ENCODE measurements around the gene NKAP.
"Not testable (repeated sequence)": the region's sequence is repeated elsewhere in the genome, so short reads cannot be mapped to it uniquely, and the experiment has no call there.

The NKAP gene

GRCh38 chrX:119942173-119942819 lies 1.3 kb downstream of the NKAP start:
- H3K4me3 ChIP-seq (ENCODE audit: low read depth, low read length) = peak overlapping the region; percentile 70

GRCh38 chrX:119941336-119941735 lies 2.2 kb downstream of the NKAP start:
- H3K4me3 ChIP-seq (ENCODE audit: low read depth, low read length) = no peak overlapping the region
- no peak for DNase-seq (ENCODE audit: low read depth)

More at GRCh38 chrX:119942173-119942819, 1.3 kb downstream of the NKAP start:
- no peak for DNase-seq (ENCODE audit: low read depth)

DNA sequence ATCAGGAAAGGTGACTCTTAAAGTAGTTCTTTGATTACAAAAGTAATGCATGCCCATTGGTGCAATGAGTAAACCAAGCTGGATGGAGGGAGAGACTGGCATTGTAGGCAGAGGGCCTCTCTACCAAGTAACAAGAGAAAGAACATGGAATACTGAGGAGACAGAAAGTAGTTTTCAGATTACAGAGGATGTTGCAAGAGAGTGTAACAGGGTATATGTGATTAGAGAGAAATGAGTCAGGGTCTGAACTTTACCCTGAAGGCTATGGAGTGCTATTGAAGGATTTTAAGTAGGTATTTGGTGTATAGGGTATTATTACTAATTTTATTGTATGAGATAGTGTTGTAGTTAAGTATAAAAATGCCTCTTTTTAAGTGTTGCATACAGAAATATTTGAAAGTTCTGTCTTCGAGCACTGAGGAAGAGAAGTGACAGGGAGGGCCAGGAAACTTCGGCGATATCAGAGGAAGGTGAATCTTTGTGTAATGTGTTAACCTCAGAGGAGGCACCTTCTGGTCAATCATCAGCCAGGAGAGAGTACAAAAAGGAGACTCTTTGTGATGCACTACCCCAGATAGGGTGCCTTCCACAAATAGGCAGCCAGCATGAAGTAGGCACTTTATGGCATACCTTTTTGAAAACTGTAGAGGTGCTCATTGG lies 8.2 kb downstream of the NKAP start:
- H3K4me3 ChIP-seq (ENCODE audit: low read depth, low read length) = no peak overlapping the region
- DNase-seq (ENCODE audit: low read depth) = no peak

- not testable (repeated sequence) for DNase-seq (ENCODE audit: low read depth); H3K4me3 ChIP-seq (ENCODE audit: low read depth, low read length)
Observed at GRCh38 chrX:119922391-119922790, 21.2 kb downstream of the NKAP start.

- H3K4me3 ChIP-seq (ENCODE audit: low read depth, low read length) = no peak overlapping the region
- DNase-seq (ENCODE audit: low read depth) = no peak
Observed at GRCh38 chrX:119919835-119920585, 23.5 kb downstream of the NKAP start.

- DNase-seq (ENCODE audit: low read depth) = no peak
- no peak overlapping the region for H3K4me3 ChIP-seq (ENCODE audit: low read depth, low read length)
Observed at GRCh38 chrX:119917877-119918276, 25.7 kb downstream of the NKAP start.

GRCh38 chrX:119916310-119916709 lies 27.2 kb downstream of the NKAP start:
- DNase-seq (ENCODE audit: low read depth) = no peak
- no peak overlapping the region for H3K4me3 ChIP-seq (ENCODE audit: low read depth, low read length)

- DNase-seq (ENCODE audit: low read depth) = no peak
- H3K4me3 ChIP-seq (ENCODE audit: low read depth, low read length) = no peak overlapping the region
Observed at GRCh38 chrX:119900976-119901375, 42.6 kb downstream of the NKAP start.

DNA sequence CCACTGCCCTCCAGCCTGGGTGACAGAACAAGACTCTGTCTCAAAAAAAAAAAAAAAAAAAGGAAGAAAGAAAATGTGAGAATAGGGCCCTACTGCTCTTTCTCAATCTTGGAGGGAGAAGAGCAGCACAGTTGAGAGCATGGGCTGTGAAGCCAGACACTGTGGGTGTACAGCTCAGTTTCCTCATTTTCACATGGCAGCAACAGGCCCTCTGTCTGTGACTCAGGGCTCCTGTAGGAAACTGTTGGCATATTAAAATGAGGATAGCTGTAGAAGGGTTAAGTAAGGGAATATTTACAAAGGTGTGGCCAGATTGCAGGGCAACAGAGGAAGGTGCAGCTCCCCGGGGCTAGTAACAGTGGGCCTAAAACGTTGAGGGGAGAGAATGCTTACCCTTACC lies 44.4 kb downstream of the NKAP start:
- H3K4me3 ChIP-seq (ENCODE audit: low read depth, low read length) = no peak overlapping the region
- DNase-seq (ENCODE audit: low read depth) = no peak

DNA sequence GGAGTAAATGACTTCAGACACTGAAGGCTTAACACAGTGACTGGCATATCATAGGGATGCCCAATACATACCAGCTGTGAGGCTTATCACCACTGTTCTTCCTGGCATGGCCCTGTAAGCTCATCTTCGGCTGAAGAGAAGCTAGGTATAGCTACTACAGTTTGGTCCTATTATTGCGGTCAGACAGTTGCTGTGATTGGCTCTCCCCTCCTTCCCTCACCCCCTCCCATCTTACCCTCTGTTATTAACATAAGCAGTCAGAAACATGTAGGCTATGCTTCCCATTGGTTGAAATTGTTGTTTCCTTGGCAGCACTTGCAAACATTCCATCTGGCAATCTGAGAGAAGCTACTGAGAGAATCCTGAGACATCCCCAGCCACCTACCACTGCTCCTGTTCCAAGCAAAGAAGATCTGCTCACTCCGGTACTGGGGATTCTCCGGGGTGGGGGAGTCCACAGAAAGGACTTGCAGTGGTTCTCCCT lies 47.7 kb downstream of the NKAP start, which contains the start of gene AKAP14:
TSS of gene AKAP14 (plus strand) at position 51 of the 484 bp plus-strand sequence. CDS start 7,331 bp downstream, outside the sequence.
- no peak within 1 kb of the TSS for H3K4me3 ChIP-seq (ENCODE audit: low read depth, low read length)
- no peak for DNase-seq (ENCODE audit: low read depth)

DNA sequence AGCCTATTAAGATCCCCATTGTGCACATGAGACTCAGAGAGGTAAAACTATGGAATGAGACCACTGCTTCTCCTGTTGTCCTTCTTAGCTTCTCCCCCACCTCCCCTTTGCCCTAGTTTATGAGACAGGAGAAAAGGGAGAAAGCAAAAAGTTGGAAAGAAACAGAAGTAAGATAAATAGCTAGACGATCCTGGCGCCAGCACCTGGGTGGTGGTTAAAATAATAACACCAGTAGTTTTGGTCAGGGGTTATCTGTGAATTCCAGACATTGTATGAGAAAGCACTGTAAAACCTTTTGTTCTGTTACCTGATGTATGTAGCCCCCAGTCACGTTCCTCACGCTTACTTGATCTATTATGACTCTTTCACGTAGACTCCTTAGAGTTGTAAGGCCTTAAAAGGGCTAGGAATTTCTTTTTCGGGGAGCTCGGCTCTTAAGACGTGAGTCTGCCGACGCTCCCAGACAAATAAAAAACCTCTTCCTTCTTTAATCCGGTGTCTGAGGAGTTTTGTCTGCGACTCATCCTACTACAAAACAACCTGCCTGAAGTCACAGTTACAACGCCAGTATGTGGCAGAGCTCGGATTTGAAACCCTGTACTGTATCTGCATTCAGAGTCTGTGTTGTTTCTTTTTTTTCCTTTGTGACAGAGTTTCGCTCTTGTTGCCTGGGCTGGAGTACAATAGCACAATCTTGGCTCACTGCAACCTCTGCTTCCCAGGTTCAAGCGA lies 51.4 kb downstream of the NKAP start:
- DNase-seq (ENCODE audit: low read depth) = not testable (repeated sequence)

GRCh38 chrX:119890626-119891025 lies 52.9 kb downstream of the NKAP start:
- H3K4me3 ChIP-seq (ENCODE audit: low read depth, low read length); DNase-seq (ENCODE audit: low read depth): not testable (repeated sequence)

More for the DNA sequence above, 51.4 kb downstream of the NKAP start:
- H3K4me3 ChIP-seq (ENCODE audit: low read depth, low read length) = not testable (repeated sequence)

GRCh38 chrX:119887721-119888425 lies 55.7 kb downstream of the NKAP start:
- DNase-seq (ENCODE audit: low read depth) = no peak
- peak overlapping the region; percentile 32 for H3K4me3 ChIP-seq (ENCODE audit: low read depth, low read length)

- no peak for DNase-seq (ENCODE audit: low read depth)
- no peak overlapping the region for H3K4me3 ChIP-seq (ENCODE audit: low read depth, low read length)
Observed at GRCh38 chrX:119885554-119886428, 57.8 kb downstream of the NKAP start.

- peak; percentile 19 for DNase-seq (ENCODE audit: low read depth)
- no peak overlapping the region for H3K4me3 ChIP-seq (ENCODE audit: low read depth, low read length)
Observed at GRCh38 chrX:119880552-119881437, 62.8 kb downstream of the NKAP start.

DNA sequence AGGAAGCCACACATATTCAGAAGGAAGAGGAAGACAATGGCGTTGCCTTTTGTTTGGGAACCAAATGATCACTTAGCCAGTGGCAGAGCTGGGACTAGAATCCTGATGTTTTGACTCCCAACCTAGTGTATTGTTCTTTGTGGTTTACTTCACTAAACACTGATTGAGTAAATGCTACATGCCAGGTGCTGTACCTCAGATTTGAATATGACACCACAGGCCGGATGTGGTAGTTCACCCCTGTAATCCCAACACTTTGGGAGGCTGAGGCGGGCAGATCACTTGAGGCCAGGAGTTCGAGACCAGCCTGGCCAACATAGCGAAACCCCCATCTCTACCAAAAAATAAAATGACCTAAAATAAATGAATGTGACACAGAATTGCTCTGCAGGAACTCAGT lies 63.5 kb downstream of the NKAP start:
- H3K4me3 ChIP-seq (ENCODE audit: low read depth, low read length) = no peak overlapping the region
- no peak for DNase-seq (ENCODE audit: low read depth)

DNA sequence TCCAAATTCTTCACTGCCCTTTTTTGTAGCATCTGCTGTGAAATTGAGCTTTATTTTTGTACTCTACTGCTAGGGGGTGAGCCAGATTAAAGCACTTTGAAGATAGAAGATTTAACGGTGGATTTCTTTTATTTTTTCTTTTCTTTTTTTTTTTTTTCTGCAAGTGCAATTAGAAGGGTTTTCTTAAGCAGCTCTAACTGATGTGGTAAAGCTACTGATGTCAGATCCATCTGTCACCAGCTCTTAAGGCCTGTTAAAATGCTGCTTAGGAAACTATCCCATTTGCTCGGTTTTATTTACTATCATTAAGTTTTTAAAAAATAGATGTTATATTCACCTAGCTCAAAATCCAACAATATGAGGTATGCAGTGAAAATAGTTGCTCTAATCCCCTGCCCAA lies 64.8 kb downstream of the NKAP start:
- DNase-seq (ENCODE audit: low read depth) = no peak
- no peak overlapping the region for H3K4me3 ChIP-seq (ENCODE audit: low read depth, low read length)
